Central memory CD8-positive, alpha-beta T cell (primary cell): ENCODE measurements around the gene EPHB1.

Experiments
- ATAC-seq: fragments of 150-1000 bp; cut with Tn5 transposase; replicated peaks from 2 replicates; pipeline ENCODE4 v1.10.0; 2022; ENCODE audit warnings: mild to moderate bottlenecking, moderate FRiP score, moderate number of reproducible peaks; ENCODE audit not compliant: poor library complexity, severe bottlenecking; ENCODE audit errors: extremely low read depth
- DNase-seq, 2 donors: peaks; one replicate each; pipeline ENCODE4 v3.0.0; 2021; ENCODE audit warnings: low spot score in 2 of 2
- H3K27ac Mint-ChIP-seq: one replicate; pipeline ENCODE4 v1.8.0; 2022; ENCODE audit warnings: low read depth, mild to moderate bottlenecking, moderate library complexity, mixed read lengths
- H3K27me3 Mint-ChIP-seq: one replicate; pipeline ENCODE4 v1.8.0; 2022; ENCODE audit warnings: mixed read lengths
- H3K36me3 Mint-ChIP-seq: one replicate; pipeline ENCODE4 v1.8.0; 2022; ENCODE audit warnings: mild to moderate bottlenecking, moderate library complexity, mixed read lengths; ENCODE audit not compliant: insufficient read depth
- H3K4me1 Mint-ChIP-seq: one replicate; pipeline ENCODE4 v1.8.0; 2022; ENCODE audit warnings: mixed read lengths
- H3K4me3 Mint-ChIP-seq: one replicate; pipeline ENCODE4 v1.8.0; 2022; ENCODE audit warnings: mild to moderate bottlenecking, moderate library complexity, mixed read lengths
- H3K9me3 Mint-ChIP-seq: one replicate; pipeline ENCODE4 v1.8.0; 2022; ENCODE audit warnings: mixed read lengths

EPHB1 gene

DNA sequence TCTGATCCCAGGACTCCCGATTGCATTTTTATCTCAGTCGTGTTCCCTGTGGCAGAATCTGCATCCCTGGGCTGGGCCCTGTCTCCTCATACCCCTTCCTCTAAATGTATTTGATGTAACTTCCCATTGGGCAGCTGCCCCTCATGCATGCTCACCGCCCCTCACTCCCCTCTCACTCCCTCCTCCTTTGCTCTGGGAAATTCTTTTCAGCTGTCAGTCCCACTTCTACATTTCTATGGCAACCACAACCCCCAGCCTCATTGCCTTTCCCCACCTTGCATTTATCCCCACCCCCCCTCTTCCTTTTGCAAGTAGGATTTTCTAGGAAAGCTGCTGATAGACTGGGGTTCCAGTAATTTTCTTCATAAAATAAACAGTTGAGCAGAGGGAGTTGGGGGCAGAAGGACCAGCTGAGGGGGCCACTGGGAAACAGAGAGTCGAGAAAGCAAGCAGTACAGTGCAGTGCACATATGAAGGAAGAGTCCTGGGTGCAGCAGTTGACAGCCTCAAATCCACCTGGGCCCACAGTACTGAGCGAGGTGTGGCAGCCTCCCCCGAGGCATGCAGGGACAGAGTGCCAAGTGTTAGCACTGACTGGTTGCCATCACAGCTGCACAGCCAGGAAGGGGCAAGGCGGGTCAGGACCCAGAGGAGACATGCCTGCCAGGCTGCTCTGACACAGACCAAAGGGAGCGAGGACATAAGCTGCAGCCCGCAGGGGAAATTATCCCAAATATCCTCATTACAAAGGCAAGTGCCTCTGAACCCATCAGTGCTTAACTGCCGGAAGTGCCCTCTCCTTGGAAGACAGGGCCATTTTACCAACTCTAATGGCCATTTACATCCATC, 476.3 kb downstream of the EPHB1 start:
- H3K4me3 Mint-ChIP-seq, result no peak overlapping the region
- DNase-seq, result no peak
- peaks cover 2% of the 10 kb centered on the region for H3K36me3 Mint-ChIP-seq
- no peaks in the 10 kb centered on the region for H3K4me1 Mint-ChIP-seq
- ATAC-seq, result no peak
- H3K27ac Mint-ChIP-seq, result no peak overlapping the region
- no peaks in the 10 kb centered on the region for H3K9me3 Mint-ChIP-seq
- H3K27me3 Mint-ChIP-seq, result no peaks in the 10 kb centered on the region

DNA sequence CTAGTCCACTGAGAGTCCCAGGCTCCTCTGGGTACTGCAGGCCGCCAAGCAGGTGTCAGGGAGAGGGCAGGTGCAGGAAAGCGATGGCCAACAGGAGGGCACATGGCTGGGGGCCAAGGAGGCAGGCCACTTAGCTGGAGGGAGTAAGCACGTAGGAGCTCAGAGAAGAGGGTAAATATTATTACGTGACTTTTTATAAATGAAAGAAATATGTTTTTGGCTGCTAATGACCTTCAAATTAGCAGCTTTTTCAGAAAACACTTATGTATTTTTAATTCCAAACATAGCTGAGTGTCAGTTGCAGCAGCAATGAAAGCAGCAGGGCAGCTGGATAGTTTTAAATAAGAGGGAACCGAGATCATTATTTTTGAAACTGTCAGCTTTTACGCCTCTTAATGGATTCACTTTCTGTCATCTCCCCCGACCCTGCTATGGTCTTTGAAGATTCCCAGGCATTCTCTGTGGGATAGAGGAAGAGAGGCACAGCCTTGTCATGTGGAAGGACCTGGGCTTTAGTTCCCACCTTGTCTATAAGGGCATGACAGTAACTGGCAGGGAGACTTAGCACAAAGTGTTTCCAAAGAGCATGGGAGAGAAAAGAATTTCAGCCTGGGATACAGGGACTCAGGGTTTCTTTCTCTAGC, 477.1 kb downstream of the EPHB1 start:
- H3K9me3 Mint-ChIP-seq, result no peaks in the 10 kb centered on the region
- no peak overlapping the region for H3K4me3 Mint-ChIP-seq
- ATAC-seq, result no peak

GRCh38 chr3:135292162-135292561, 497.1 kb downstream of the EPHB1 start:
- Mint-ChIP-seq H3K4me3 (no peak overlapping the region), H3K4me1 (no peaks in the 10 kb centered on the region), H3K9me3 (peaks cover 5% of the 10 kb centered on the region), H3K27ac (no peak overlapping the region), H3K27me3 (no peaks in the 10 kb centered on the region), H3K36me3 (no peaks in the 10 kb centered on the region)
- no peak for ATAC-seq
- DNase-seq, result no peak

More for the DNA sequence above, 477.1 kb downstream of the EPHB1 start:
- Mint-ChIP-seq H3K27me3 (no peaks in the 10 kb centered on the region), H3K27ac (no peak overlapping the region), H3K4me1 (no peaks in the 10 kb centered on the region), H3K36me3 (peaks cover 2% of the 10 kb centered on the region)
- no peak for DNase-seq

GRCh38 chr3:135301670-135302069, 506.6 kb downstream of the EPHB1 start:
- Mint-ChIP-seq H3K9me3 (peaks cover 13% of the 10 kb centered on the region), H3K36me3 (peaks cover 2% of the 10 kb centered on the region), H3K27ac (no peak overlapping the region), H3K4me3 (no peak overlapping the region), H3K27me3 (no peaks in the 10 kb centered on the region), H3K4me1 (no peaks in the 10 kb centered on the region)
- ATAC-seq (no peak), DNase-seq (no peak)

GRCh38 chr3:135304378-135304777, 509.3 kb downstream of the EPHB1 start:
- Mint-ChIP-seq H3K27ac (no peak overlapping the region), H3K27me3 (no peaks in the 10 kb centered on the region), H3K9me3 (peaks cover 17% of the 10 kb centered on the region), H3K36me3 (no peaks in the 10 kb centered on the region), H3K4me3 (no peak overlapping the region), H3K4me1 (no peaks in the 10 kb centered on the region)
- no peak for DNase-seq
- ATAC-seq, result no peak
